ENCODE measurements around the gene AMACR. TPM values are rescaled to one million over a fixed set of nuclear protein-coding genes. Genes with fewer than 3 reads are reported as not detected.

The AMACR gene
- total and polyA plus RNA-seq, 2 of the 13 experiments (the other 11 are each of a cell fraction or from before 2014, with no cell fraction given): 8.9 to 19.7 TPM

DNA sequence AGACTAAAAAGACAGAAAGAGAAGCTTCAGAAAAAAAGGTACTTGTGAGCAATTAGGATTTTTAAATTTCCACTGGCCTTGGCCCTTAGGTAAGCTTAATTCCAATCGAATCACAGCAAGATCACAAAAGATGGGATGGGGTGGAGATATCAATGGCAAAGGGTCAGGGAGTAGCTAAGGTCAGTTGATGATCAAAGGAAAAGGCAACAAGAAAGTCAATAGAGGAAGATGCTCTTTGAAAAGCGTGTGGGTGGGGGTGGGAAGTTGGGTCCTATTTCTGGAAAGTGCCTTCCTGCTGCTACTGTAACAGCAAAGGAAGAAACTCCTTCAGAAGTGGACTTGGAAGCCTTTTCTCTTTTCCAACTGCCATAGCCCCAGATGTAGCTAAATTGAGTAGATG, 27.9 kb upstream of the AMACR start (continued):
- TF ChIP-seq, protein P1, sequence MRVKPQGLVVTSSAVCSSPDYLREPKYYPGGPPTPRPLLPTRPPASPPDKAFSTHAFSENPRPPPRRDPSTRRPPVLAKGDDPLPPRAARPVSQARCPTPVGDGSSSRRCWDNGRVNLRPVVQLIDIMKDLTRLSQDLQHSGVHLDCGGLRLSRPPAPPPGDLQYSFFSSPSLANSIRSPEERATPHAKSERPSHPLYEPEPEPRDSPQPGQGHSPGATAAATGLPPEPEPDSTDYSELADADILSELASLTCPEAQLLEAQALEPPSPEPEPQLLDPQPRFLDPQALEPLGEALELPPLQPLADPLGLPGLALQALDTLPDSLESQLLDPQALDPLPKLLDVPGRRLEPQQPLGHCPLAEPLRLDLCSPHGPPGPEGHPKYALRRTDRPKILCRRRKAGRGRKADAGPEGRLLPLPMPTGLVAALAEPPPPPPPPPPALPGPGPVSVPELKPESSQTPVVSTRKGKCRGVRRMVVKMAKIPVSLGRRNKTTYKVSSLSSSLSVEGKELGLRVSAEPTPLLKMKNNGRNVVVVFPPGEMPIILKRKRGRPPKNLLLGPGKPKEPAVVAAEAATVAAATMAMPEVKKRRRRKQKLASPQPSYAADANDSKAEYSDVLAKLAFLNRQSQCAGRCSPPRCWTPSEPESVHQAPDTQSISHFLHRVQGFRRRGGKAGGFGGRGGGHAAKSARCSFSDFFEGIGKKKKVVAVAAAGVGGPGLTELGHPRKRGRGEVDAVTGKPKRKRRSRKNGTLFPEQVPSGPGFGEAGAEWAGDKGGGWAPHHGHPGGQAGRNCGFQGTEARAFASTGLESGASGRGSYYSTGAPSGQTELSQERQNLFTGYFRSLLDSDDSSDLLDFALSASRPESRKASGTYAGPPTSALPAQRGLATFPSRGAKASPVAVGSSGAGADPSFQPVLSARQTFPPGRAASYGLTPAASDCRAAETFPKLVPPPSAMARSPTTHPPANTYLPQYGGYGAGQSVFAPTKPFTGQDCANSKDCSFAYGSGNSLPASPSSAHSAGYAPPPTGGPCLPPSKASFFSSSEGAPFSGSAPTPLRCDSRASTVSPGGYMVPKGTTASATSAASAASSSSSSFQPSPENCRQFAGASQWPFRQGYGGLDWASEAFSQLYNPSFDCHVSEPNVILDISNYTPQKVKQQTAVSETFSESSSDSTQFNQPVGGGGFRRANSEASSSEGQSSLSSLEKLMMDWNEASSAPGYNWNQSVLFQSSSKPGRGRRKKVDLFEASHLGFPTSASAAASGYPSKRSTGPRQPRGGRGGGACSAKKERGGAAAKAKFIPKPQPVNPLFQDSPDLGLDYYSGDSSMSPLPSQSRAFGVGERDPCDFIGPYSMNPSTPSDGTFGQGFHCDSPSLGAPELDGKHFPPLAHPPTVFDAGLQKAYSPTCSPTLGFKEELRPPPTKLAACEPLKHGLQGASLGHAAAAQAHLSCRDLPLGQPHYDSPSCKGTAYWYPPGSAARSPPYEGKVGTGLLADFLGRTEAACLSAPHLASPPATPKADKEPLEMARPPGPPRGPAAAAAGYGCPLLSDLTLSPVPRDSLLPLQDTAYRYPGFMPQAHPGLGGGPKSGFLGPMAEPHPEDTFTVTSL (CRISPR knock-in tag; IDR thresholded peaks at IDR 0.05; ENCODE audit: borderline replicate concordance): peak; percentile 50; the same call in 1 of the 2 replicates
- TF ChIP-seq HMG20A (CRISPR knock-in tag; IDR thresholded peaks at IDR 0.05; ENCODE audit: borderline replicate concordance) (peak; percentile 89), CBX2 (IDR thresholded peaks at IDR 0.05; ENCODE audit: low read depth, low read length) (no peak), CBX2 (CRISPR knock-in tag; IDR thresholded peaks at IDR 0.05; ENCODE audit: low read depth) (no peak), CCDC6 (CRISPR knock-in tag; IDR thresholded peaks at IDR 0.05) (no peak), TOE1 (CRISPR knock-in tag; IDR thresholded peaks at IDR 0.05) (no peak)

DNA sequence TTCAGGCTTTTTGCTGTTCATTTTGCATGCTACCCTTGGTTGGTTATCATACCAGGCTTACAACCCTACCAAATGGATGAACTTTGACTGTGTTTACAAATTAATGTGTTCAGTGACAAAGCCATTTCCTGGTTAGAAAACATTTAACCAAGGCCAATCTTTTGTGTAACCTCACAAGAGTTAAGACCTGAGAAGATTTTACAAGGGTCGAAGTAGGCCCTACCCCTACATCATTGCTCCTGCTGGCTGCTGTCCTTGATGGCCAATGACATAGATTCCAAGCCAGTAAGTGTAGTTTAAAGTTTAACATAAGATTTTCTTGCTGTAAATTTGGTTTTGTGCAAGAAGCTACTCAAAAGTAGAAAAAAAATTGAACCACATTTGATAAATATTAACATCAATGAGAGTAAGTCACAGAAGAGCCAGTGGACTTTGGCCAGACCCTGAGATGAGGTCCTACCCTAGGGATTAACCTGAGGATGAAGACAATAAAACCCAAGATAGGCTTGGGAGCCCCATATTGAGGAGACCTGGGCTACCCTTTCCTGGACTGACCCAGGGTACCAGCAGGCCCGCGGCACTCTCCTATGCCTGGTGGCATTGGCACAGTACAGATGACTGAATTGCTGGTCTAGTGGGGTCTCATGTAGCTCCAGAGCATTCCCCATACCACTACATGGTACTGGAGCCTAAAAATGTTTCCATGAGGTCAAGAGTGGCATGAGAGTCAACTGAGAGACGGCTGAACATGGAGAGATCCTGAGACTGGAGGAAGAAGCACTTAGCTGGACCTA, 26.9 kb upstream of the AMACR start:
- Histone ChIP-seq H3K27ac (ENCODE audit: extremely low read length, insufficient read depth, low read length) (peak overlapping the region; percentile 74), H3K9ac (ENCODE audit: insufficient read depth, low read depth, low read length) (no peak overlapping the region), H3K4me3 (replicated peaks in 1 of 3; ENCODE audit: insufficient read depth in 1 of 3, low read depth in 2 of 3, low read length in 3 of 3) (no peak overlapping the region), H4K20me1 (ENCODE audit: insufficient read depth, low read length) (no peaks in the 10 kb centered on the region), H2AFZ (ENCODE audit: low read length) (no peak overlapping the region), H3K9me3 (ENCODE audit: low read length) (no peaks in the 10 kb centered on the region), H3K4me1 (ENCODE audit: insufficient read depth, low read length) (peaks cover 73% of the 10 kb centered on the region), H3K27me3 (ENCODE audit: control insufficient read depth in 1 of 2, insufficient read depth in 2 of 2, low read length in 2 of 2) (no peaks in the 10 kb centered on the region), H3K4me2 (ENCODE audit: low read depth, low read length) (peak overlapping the region; percentile 38), H3K36me3 (replicated peaks in 1 of 2; ENCODE audit: control insufficient read depth in 1 of 2, insufficient read depth in 2 of 2, low read length in 2 of 2) (peaks cover 0 to 3% of the 10 kb centered on the region in 2 experiments; a peak in 2 of 5 replicates), H3K79me2 (ENCODE audit: insufficient read depth, low read length) (no peaks in the 10 kb centered on the region)
- peak; percentile 77 for ATAC-seq
- intact Hi-C loops (cut with micrococcal nuclease; ENCODE audit: unreplicated experiment) (loop anchor here (2.0 kb wide), 1 partner anchor 24 kb away; no protein-coding TSS in a partner anchor), in situ Hi-C loops (cut with HindIII; ENCODE audit: extremely low pct_ligation_motif_present, low pct_unique_long_range_greater_than_20kb) (no loop called here)
- CTCF ChIA-PET (ENCODE audit: low intra/inter-chr PET ratio, low total read pairs): no interaction called here
- FAIRE-seq: peak; percentile 44
- peak; percentile 53 for DNase-seq (ENCODE audit: low spot score)
- 43% methylated on average over 2 of the region's 4 CpGs for WGBS (ENCODE audit: low lambda C conversion rate)
- no TSS peak for BruUV-seq (replicated peaks)
- POLR2A ChIA-PET: interaction anchor here (1.4 to 3.2 kb wide), 5 partner anchors 11 to 34 kb away, joined by 4 to 49 read pairs (median 7); partner anchors contain the start of gene AMACR
- TF ChIP-seq FOXO1 (CRISPR knock-in tag; IDR thresholded peaks at IDR 0.05) (peak; percentile 54; the same call in 1 of the 2 replicates), PPARG (CRISPR knock-in tag; conservative IDR thresholded peaks at IDR 0.05) (peak; percentile 87)
- TF ChIP-seq, protein P2, sequence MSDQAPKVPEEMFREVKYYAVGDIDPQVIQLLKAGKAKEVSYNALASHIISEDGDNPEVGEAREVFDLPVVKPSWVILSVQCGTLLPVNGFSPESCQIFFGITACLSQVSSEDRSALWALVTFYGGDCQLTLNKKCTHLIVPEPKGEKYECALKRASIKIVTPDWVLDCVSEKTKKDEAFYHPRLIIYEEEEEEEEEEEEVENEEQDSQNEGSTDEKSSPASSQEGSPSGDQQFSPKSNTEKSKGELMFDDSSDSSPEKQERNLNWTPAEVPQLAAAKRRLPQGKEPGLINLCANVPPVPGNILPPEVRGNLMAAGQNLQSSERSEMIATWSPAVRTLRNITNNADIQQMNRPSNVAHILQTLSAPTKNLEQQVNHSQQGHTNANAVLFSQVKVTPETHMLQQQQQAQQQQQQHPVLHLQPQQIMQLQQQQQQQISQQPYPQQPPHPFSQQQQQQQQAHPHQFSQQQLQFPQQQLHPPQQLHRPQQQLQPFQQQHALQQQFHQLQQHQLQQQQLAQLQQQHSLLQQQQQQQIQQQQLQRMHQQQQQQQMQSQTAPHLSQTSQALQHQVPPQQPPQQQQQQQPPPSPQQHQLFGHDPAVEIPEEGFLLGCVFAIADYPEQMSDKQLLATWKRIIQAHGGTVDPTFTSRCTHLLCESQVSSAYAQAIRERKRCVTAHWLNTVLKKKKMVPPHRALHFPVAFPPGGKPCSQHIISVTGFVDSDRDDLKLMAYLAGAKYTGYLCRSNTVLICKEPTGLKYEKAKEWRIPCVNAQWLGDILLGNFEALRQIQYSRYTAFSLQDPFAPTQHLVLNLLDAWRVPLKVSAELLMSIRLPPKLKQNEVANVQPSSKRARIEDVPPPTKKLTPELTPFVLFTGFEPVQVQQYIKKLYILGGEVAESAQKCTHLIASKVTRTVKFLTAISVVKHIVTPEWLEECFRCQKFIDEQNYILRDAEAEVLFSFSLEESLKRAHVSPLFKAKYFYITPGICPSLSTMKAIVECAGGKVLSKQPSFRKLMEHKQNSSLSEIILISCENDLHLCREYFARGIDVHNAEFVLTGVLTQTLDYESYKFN (CRISPR knock-in tag; conservative IDR thresholded peaks at IDR 0.05): peak; percentile 89
- TF ChIP-seq, protein P3, sequence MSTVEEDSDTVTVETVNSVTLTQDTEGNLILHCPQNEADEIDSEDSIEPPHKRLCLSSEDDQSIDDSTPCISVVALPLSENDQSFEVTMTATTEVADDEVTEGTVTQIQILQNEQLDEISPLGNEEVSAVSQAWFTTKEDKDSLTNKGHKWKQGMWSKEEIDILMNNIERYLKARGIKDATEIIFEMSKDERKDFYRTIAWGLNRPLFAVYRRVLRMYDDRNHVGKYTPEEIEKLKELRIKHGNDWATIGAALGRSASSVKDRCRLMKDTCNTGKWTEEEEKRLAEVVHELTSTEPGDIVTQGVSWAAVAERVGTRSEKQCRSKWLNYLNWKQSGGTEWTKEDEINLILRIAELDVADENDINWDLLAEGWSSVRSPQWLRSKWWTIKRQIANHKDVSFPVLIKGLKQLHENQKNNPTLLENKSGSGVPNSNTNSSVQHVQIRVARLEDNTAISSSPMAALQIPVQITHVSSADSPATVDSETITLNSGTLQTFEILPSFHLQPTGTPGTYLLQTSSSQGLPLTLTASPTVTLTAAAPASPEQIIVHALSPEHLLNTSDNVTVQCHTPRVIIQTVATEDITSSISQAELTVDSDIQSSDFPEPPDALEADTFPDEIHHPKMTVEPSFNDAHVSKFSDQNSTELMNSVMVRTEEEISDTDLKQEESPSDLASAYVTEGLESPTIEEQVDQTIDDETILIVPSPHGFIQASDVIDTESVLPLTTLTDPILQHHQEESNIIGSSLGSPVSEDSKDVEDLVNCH (CRISPR knock-in tag; IDR thresholded peaks at IDR 0.05): no peak
